Breast epithelium (tissue), 4 donors: Measurements from ENCODE around the gene FAM9C. TPM values are rescaled to one million over a fixed set of nuclear protein-coding genes. Genes with fewer than 3 reads are reported as not detected.

ENCODE experiments used
- DNase-seq, 2 donors: peaks; one replicate each; pipeline ENCODE4 v3.0.0-alpha.2; 2019; ENCODE audit warnings: low spot score in 2 of 2
- H3K27ac ChIP-seq, 2 donors: fragments of 200-600 bp; sonication (generic) in 1 of 2; one replicate each; pipeline ENCODE4 v1.5.1; 2016 to 2019; ENCODE audit warnings: mild to moderate bottlenecking in 1 of 2
- H3K27me3 ChIP-seq, 2 donors: fragments of 200-600 bp; sonication (generic) in 1 of 2; one replicate each; pipeline versions ENCODE4 v1.5.1 to v1.6.0; 2017 to 2019; ENCODE audit warnings: control low read depth in 1 of 2, mild to moderate bottlenecking in 1 of 2
- H3K36me3 ChIP-seq: fragments of 200-600 bp; one replicate; pipeline ENCODE4 v1.5.1; 2019
- H3K4me1 ChIP-seq, 2 donors: fragments of 200-600 bp; sonication (generic); one replicate each; pipeline ENCODE4 v1.5.1; 2016 to 2019; ENCODE audit warnings: control low read depth in 1 of 2
- H3K4me3 ChIP-seq, 3 donors: fragments of 200-600 bp; sonication (generic); 1 replicate in 2 of 3; 2 replicates in 1 of 3; pipeline ENCODE4 v1.5.1; 2016 to 2019; ENCODE audit warnings: mild to moderate bottlenecking in 3 of 3, moderate library complexity in 2 of 3
- H3K9me3 ChIP-seq, 2 donors: fragments of 200-600 bp; sonication (generic) in 1 of 2; one replicate each; pipeline ENCODE4 v1.5.1; 2016 to 2019; ENCODE audit warnings: control low read depth in 1 of 2
- CTCF ChIP-seq, 3 donors: fragments of 450-650 bp; IDR thresholded peaks; one replicate each; pipeline ENCODE4 v1.5.1; 2016 to 2017; ENCODE audit warnings: antibody characterized with exemption in 3 of 3, mild to moderate bottlenecking in 3 of 3, moderate library complexity in 3 of 3
- POLR2A ChIP-seq: fragments of 450-650 bp; IDR thresholded peaks from one replicate; pipeline ENCODE4 v1.6.1; 2016; ENCODE audit warnings: antibody characterized with exemption, mild to moderate bottlenecking, moderate library complexity
- POLR2AphosphoS5 ChIP-seq, 3 donors: sonication (generic); formaldehyde crosslinking; IDR thresholded peaks; one replicate each; pipeline ENCODE4 v1.6.1; 2017; ENCODE audit warnings: antibody characterized with exemption in 3 of 3
- intact Hi-C: fragments of 100-400 bp; cut with DNase I; formaldehyde crosslinking; loops from one replicate; pipeline ENCODE4 v1.15.1; 2023; ENCODE audit warnings: low total_unique reads
- total RNA-seq, 3 donors: library from RNA; depleted of rRNA; stranded (reverse); fragments of >200 nt; gene quantifications; one replicate each; pipeline ENCODE4 v1.1.0, GENCODE V29; 2016

The FAM9C gene
- total RNA-seq, 3 donors from 2014 or later = not detected

DNA sequence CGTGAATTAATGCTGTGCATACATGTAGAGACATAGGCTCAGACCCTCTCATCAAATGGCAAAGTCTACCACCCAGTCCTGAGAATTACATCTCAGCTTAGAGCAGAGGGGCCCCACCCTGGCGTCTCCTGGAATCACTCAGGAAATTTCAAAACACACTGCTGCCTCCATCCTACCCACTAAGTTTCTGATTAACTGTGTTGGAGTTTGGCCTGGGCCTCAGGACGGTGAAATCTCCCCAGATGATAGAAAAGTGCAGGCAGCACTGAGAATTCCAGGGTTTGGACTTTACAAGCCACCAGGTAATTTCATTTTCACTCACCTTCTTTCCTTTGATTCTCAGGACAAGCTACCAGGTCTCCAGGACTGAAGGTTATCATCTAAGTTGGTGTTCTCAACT, 3.3 kb upstream of the FAM9C start:
- DNase-seq = no peak
- Histone ChIP-seq H3K4me3 (no peak overlapping the region), H3K36me3 (no peaks in the 10 kb centered on the region), H3K27ac (no peak overlapping the region), H3K4me1 (no peaks in the 10 kb centered on the region), H3K27me3 (peaks cover 0 to 20% of the 10 kb centered on the region in 2 donors), H3K9me3 (no peaks in the 10 kb centered on the region)
- intact Hi-C loops = no loop called here
- TF ChIP-seq CTCF (IDR thresholded peaks at IDR 0.05) (no peak), POLR2AphosphoS5 (IDR thresholded peaks at IDR 0.05) (no peak), POLR2A (no peak)

GRCh38 chrX:13046141-13046855, 1.9 kb upstream of the FAM9C start:
- no peak for DNase-seq
- intact Hi-C loops = no loop called here
- H3K4me3 ChIP-seq = no peak overlapping the region

GRCh38 chrX:13043938-13044337, 482 bp downstream of the FAM9C start:
- DNase-seq = no peak
- Histone ChIP-seq H3K9me3 (no peaks in the 10 kb centered on the region), H3K27ac (no peak overlapping the region), H3K4me3 (no peak overlapping the region), H3K27me3 (peaks cover 0 to 20% of the 10 kb centered on the region in 2 donors), H3K4me1 (no peaks in the 10 kb centered on the region), H3K36me3 (no peaks in the 10 kb centered on the region)
- TF ChIP-seq CTCF (IDR thresholded peaks at IDR 0.05) = no peak
- no peak for TF ChIP-seq POLR2A
- TF ChIP-seq POLR2AphosphoS5 (IDR thresholded peaks at IDR 0.05) = no peak
- intact Hi-C loops = no loop called here

More at GRCh38 chrX:13046141-13046855, 1.9 kb upstream of the FAM9C start:
- TF ChIP-seq POLR2A (no peak), POLR2AphosphoS5 (IDR thresholded peaks at IDR 0.05) (no peak), CTCF (IDR thresholded peaks at IDR 0.05) (no peak)
- Histone ChIP-seq H3K27me3 (peaks cover 0 to 20% of the 10 kb centered on the region in 2 donors), H3K4me1 (no peaks in the 10 kb centered on the region), H3K27ac (no peak overlapping the region), H3K36me3 (no peaks in the 10 kb centered on the region), H3K9me3 (no peaks in the 10 kb centered on the region)

GRCh38 chrX:13043138-13043537, 1.3 kb downstream of the FAM9C start:
- Histone ChIP-seq H3K36me3 (no peaks in the 10 kb centered on the region), H3K4me3 (no peak overlapping the region), H3K27ac (no peak overlapping the region), H3K4me1 (no peaks in the 10 kb centered on the region), H3K27me3 (peaks cover 0 to 17% of the 10 kb centered on the region in 2 donors), H3K9me3 (no peaks in the 10 kb centered on the region)
- DNase-seq = no peak
- intact Hi-C loops = no loop called here
- TF ChIP-seq POLR2AphosphoS5 (IDR thresholded peaks at IDR 0.05) (no peak), POLR2A (no peak), CTCF (IDR thresholded peaks at IDR 0.05) (no peak)

DNA sequence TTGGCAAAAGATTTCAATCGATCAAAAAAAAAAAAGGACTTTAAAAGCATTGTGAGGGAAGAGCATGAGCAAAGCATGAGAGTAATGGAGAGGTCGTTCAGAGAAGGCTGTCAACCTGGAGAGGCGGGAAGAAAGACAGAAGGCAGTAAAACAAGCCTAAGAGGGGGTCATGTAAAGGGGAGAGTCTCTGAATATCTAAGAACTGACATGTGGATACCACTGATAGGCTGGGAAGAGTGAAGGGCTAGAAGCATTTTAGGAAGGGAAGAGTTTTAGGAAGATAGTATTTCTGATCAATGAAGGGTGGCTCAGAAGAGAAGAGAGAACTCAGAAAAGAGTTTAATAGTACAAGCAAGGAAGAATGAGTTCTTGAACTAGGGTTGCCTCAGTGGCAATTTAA, 7.5 kb downstream of the FAM9C start:
- H3K27ac ChIP-seq = no peak overlapping the region
- intact Hi-C loops = no loop called here
- no peak for DNase-seq
- peaks cover 0 to 11% of the 10 kb centered on the region in 2 donors for H3K27me3 ChIP-seq
- H3K36me3 ChIP-seq = no peaks in the 10 kb centered on the region
- H3K4me3 ChIP-seq = no peak overlapping the region
- no peaks in the 10 kb centered on the region for H3K9me3 ChIP-seq
- TF ChIP-seq POLR2A = no peak
- no peak for TF ChIP-seq CTCF (IDR thresholded peaks at IDR 0.05)
- TF ChIP-seq POLR2AphosphoS5 (IDR thresholded peaks at IDR 0.05) = no peak
- no peaks in the 10 kb centered on the region for H3K4me1 ChIP-seq
